H9 (cell line): ENCODE results near the gene KLRC1. TPM values are rescaled to one million over a fixed set of nuclear protein-coding genes. Genes with fewer than 3 reads are reported as not detected.

Experiments
- DNase-seq: peaks from one replicate; pipeline ENCODE4 v3.0.0-alpha.2; 2017
- H2AFZ ChIP-seq: one replicate; pipeline ENCODE4 v1.6.1; 2013; ENCODE audit warnings: mild to moderate bottlenecking, low read length, control low read depth, moderate library complexity
- H2AK5ac ChIP-seq: 2 replicates; pipeline ENCODE4 v1.6.1; 2013; ENCODE audit warnings: low read length, control low read depth, mixed read lengths; ENCODE audit not compliant: insufficient read length
- H2BK120ac ChIP-seq: one replicate; pipeline ENCODE4 v1.6.1; 2013; ENCODE audit warnings: low read depth, mild to moderate bottlenecking, low read length, control low read depth, inconsistent platforms; ENCODE audit not compliant: poor library complexity, severe bottlenecking
- H2BK12ac ChIP-seq: 2 replicates; pipeline ENCODE4 v1.6.1; 2013; ENCODE audit warnings: low read length, control low read depth, mixed read lengths, low read depth; ENCODE audit not compliant: insufficient read length
- H2BK15ac ChIP-seq: 2 replicates; pipeline ENCODE4 v1.6.1; 2013; ENCODE audit warnings: low read depth, low read length, control low read depth
- H2BK20ac ChIP-seq: one replicate; pipeline ENCODE4 v1.6.1; 2013; ENCODE audit warnings: low read depth, mild to moderate bottlenecking, low read length, control low read depth, inconsistent platforms; ENCODE audit not compliant: poor library complexity, severe bottlenecking
- H2BK5ac ChIP-seq: 2 replicates; pipeline ENCODE4 v1.6.1; 2013; ENCODE audit warnings: low read length, control low read depth, mixed read lengths; ENCODE audit not compliant: insufficient read length
- H3K14ac ChIP-seq: 2 replicates; pipeline ENCODE4 v1.6.1; 2013; ENCODE audit warnings: low read length, control low read depth; ENCODE audit not compliant: insufficient read depth
- H3K18ac ChIP-seq: 2 replicates; pipeline ENCODE4 v1.6.1; 2013; ENCODE audit warnings: low read depth, mild to moderate bottlenecking, mixed read lengths, low read length, control low read depth; ENCODE audit not compliant: insufficient read length
- H3K23ac ChIP-seq: 2 replicates; pipeline ENCODE4 v1.6.1; 2013; ENCODE audit warnings: low read length, control low read depth, mixed read lengths, low read depth; ENCODE audit not compliant: insufficient read length
- H3K23me2 ChIP-seq: 2 replicates; pipeline ENCODE4 v1.6.1; 2013; ENCODE audit warnings: low read depth, mild to moderate bottlenecking, mixed read lengths, low read length, control low read depth; ENCODE audit not compliant: insufficient read length, poor library complexity, severe bottlenecking
- H3K27ac ChIP-seq: 2 replicates; pipeline ENCODE4 v1.5.1; 2013; ENCODE audit warnings: low read length, control low read depth, mixed read lengths, low read depth; ENCODE audit not compliant: insufficient read length
- H3K27me3 ChIP-seq: 2 replicates; pipeline ENCODE4 v1.6.1; 2013; ENCODE audit warnings: low read length, control low read depth, inconsistent platforms; ENCODE audit not compliant: insufficient read depth
- H3K4ac ChIP-seq: 2 replicates; pipeline ENCODE4 v1.6.1; 2013; ENCODE audit warnings: low read depth, mild to moderate bottlenecking, control low read depth, inconsistent platforms, low read length, moderate library complexity
- H3K4me1 ChIP-seq: 2 replicates; pipeline ENCODE4 v1.6.1; 2013; ENCODE audit warnings: low read length, control low read depth, inconsistent platforms; ENCODE audit not compliant: insufficient read depth
- H3K4me2 ChIP-seq: 2 replicates; pipeline ENCODE4 v1.6.1; 2013; ENCODE audit warnings: low read length, control low read depth, mixed read lengths; ENCODE audit not compliant: insufficient read length, insufficient read depth
- H3K56ac ChIP-seq: 2 replicates; pipeline ENCODE4 v1.6.1; 2013; ENCODE audit warnings: low read depth, mild to moderate bottlenecking, mixed read lengths, low read length, control low read depth; ENCODE audit not compliant: insufficient read length
- H3K79me1 ChIP-seq: 2 replicates; pipeline ENCODE4 v1.6.1; 2013; ENCODE audit warnings: low read depth, mild to moderate bottlenecking, moderate library complexity, low read length, control low read depth, inconsistent platforms; ENCODE audit not compliant: insufficient read depth, poor library complexity, severe bottlenecking
- H3K79me2 ChIP-seq: 2 replicates; pipeline ENCODE4 v1.6.1; 2013; ENCODE audit warnings: low read length, control low read depth, inconsistent platforms; ENCODE audit not compliant: insufficient read depth
- H3K9ac ChIP-seq: 2 replicates; pipeline ENCODE4 v1.6.1; 2013; ENCODE audit warnings: low read length, control low read depth, mixed read lengths; ENCODE audit not compliant: insufficient read length; ENCODE audit errors: extremely low read depth
- H3K9me3 ChIP-seq: one replicate; pipeline ENCODE4 v1.6.1; 2013; ENCODE audit warnings: low read depth, low read length, inconsistent platforms; ENCODE audit not compliant: control insufficient read depth
- H3T11ph ChIP-seq: one replicate; pipeline ENCODE4 v1.6.1; 2013; ENCODE audit warnings: mild to moderate bottlenecking, low read length, control low read depth, inconsistent platforms
- H4K20me1 ChIP-seq: one replicate; pipeline ENCODE4 v1.6.1; 2013; ENCODE audit not compliant: control insufficient read depth, insufficient read length, insufficient read depth
- H4K5ac ChIP-seq: 2 replicates; pipeline ENCODE4 v1.6.1; 2013; ENCODE audit warnings: low read depth, mild to moderate bottlenecking, mixed read lengths, low read length, control low read depth; ENCODE audit not compliant: insufficient read length
- H4K8ac ChIP-seq: replicated peaks from 2 replicates; pipeline ENCODE4 v1.6.1; 2013; ENCODE audit warnings: low read length, control low read depth, mixed read lengths, low read depth; ENCODE audit not compliant: insufficient read length
- H4K91ac ChIP-seq: 2 replicates; pipeline ENCODE4 v1.6.1; 2013; ENCODE audit warnings: low read depth, mild to moderate bottlenecking, moderate library complexity, mixed read lengths, low read length, control low read depth; ENCODE audit not compliant: insufficient read length
- H3K27ac Mint-ChIP-seq, 3 experiments: 2 replicates in 2 of 3; 3 replicates in 1 of 3; pipeline ENCODE4 v1.8.0; 2020 to 2021; ENCODE audit warnings: mixed read lengths in 3 of 3, mild to moderate bottlenecking in 1 of 3, moderate library complexity in 1 of 3
- H3K27me3 Mint-ChIP-seq: 2 replicates; pipeline ENCODE4 v1.8.0; 2021; ENCODE audit warnings: low read depth, mild to moderate bottlenecking, moderate library complexity, mixed read lengths
- H3K36me3 Mint-ChIP-seq, 3 experiments: 2 replicates in 2 of 3; 3 replicates in 1 of 3; pipeline ENCODE4 v1.8.0; 2020 to 2021; ENCODE audit warnings: low read depth in 3 of 3, mixed read lengths in 3 of 3; ENCODE audit not compliant: insufficient read depth in 1 of 3
- H3K4me1 Mint-ChIP-seq, 2 experiments: 2 replicates each; pipeline ENCODE4 v1.8.0; 2020; ENCODE audit warnings: mixed read lengths in 2 of 2
- H3K4me3 Mint-ChIP-seq, 2 experiments: 2 replicates in 1 of 2; 3 replicates in 1 of 2; pipeline ENCODE4 v1.8.0; 2020 to 2021; ENCODE audit warnings: mild to moderate bottlenecking in 2 of 2, mixed read lengths in 2 of 2, moderate library complexity in 1 of 2
- H3K9me3 Mint-ChIP-seq, 2 experiments: 2 replicates in 1 of 2; 3 replicates in 1 of 2; pipeline ENCODE4 v1.8.0; 2020; ENCODE audit warnings: mild to moderate bottlenecking in 2 of 2, mixed read lengths in 2 of 2, moderate library complexity in 1 of 2
- CTCF ChIP-seq: fragments of 200-600 bp; sonication (generic); conservative IDR thresholded peaks from 3 replicates; pipeline ENCODE4 v1.8.0; 2021; ENCODE audit warnings: antibody characterized with exemption, mild to moderate bottlenecking
- WGBS: extraction: QIAGEN DNeasy Blood & Tissue Kit; methylation state at CpG from one replicate; pipeline ENCODE4 v1.1.7; 2013; ENCODE audit warnings: missing lambda C conversion rate, low lambda C conversion rate, mixed read lengths; ENCODE audit not compliant: insufficient read length; ENCODE audit errors: extremely low coverage; 5-methylcytosine and 5-hydroxymethylcytosine counted together
- long read RNA-seq: library from polyadenylated mRNA; unstranded; transcript quantifications from one replicate; pipeline ENCODE4 v2.0.0, GENCODE V29; 2020
- total RNA-seq: library from RNA; stranded (reverse); gene quantifications from 2 replicates; pipeline ENCODE4 v1.2.1, GENCODE V29; 2021

The KLRC1 gene
- total RNA-seq = not detected in 2 replicates
- long read RNA-seq = 0 reads

DNA sequence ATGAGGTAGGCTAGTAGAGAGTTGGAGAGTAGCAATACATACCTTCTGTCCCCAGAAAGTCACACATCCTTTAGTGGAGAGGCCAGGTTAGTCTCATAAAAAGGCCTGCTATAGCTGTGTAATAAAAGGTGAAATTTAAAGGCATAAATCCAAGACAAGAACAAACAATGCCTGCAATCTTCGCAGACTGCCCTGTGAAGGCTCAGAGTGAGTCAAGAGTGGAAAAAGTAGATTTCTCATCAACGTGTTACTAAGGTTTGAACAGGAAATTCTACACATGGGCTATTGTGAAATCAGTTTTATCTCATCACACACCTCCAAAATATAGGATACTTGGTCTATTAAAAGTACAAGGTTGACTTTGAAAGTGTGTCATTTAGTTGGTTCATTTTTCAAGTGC is at the start of gene KLRC1:
KLRC1 (minus strand) TSS at position 222 of the 400 bp plus-strand sequence. CDS start 2,221 bp downstream, outside the sequence.
- no peak within 1 kb of the TSS for H3K9ac ChIP-seq
- no peaks in the 10 kb centered on the region for H3K27me3 ChIP-seq
- no peak within 1 kb of the TSS for H3K18ac ChIP-seq
- H3K14ac ChIP-seq = no peak within 1 kb of the TSS
- H2AFZ ChIP-seq = no peak within 1 kb of the TSS
- Mint-ChIP-seq H3K27me3 (no peaks in the 10 kb centered on the region), H3K9me3 (peaks cover 19 to 21% of the 10 kb centered on the region in 2 experiments), H3K4me3 (no peak within 1 kb of the TSS), H3K36me3 (peaks cover 4 to 25% (median 10%) of the 10 kb centered on the region in 3 experiments; a peak in 6 of 7 replicates), H3K4me1 (peaks cover 13 to 16% of the 10 kb centered on the region in 2 experiments), H3K27ac (no peak within 1 kb of the TSS)
- H2BK15ac ChIP-seq = no peak within 1 kb of the TSS
- no peaks in the 10 kb centered on the region for H4K20me1 ChIP-seq
- H2AK5ac ChIP-seq = no peak within 1 kb of the TSS
- no peak within 1 kb of the TSS for H3K27ac ChIP-seq
- H3K23me2 ChIP-seq = no peaks in the 10 kb centered on the region
- no peak within 1 kb of the TSS for H4K91ac ChIP-seq
- H2BK20ac ChIP-seq = no peak within 1 kb of the TSS
- H3K79me1 ChIP-seq = no peaks in the 10 kb centered on the region
- H4K8ac ChIP-seq = no peak within 1 kb of the TSS
- H3K56ac ChIP-seq = no peak within 1 kb of the TSS
- TF ChIP-seq CTCF = no peak
- H3K9me3 ChIP-seq = no peaks in the 10 kb centered on the region
- no peak within 1 kb of the TSS for H2BK12ac ChIP-seq
- no peak for DNase-seq
- no peak within 1 kb of the TSS for H2BK5ac ChIP-seq
- no peak within 1 kb of the TSS for H3K4me2 ChIP-seq
- no peak within 1 kb of the TSS for H3K23ac ChIP-seq
- no peak within 1 kb of the TSS for H2BK120ac ChIP-seq
- no CpG with 5 or more reads among the region's 2 CpGs for WGBS
- no peak within 1 kb of the TSS for H4K5ac ChIP-seq
- no peak within 1 kb of the TSS for H3K4ac ChIP-seq
- no peak within 1 kb of the TSS for H3T11ph ChIP-seq
- H3K79me2 ChIP-seq = no peaks in the 10 kb centered on the region
- peaks cover 2% of the 10 kb centered on the region; the same call in 1 of the 2 replicates for H3K4me1 ChIP-seq
